Parathyroid adenoma (tissue), 2 donors: ENCODE data around the gene SEMA3F.

ENCODE experiments used
- H2AFZ ChIP-seq: fragments of 300-600 bp; sonication (generic); one replicate; pipeline ENCODE4 v1.7.0; 2017; ENCODE audit warnings: antibody characterized with exemption, mild to moderate bottlenecking
- H3K27ac ChIP-seq: fragments of 300-600 bp; sonication (generic); one replicate; pipeline ENCODE4 v1.7.0; 2017
- H3K27me3 ChIP-seq: fragments of 300-600 bp; sonication (generic); one replicate; pipeline ENCODE4 v1.7.0; 2017; ENCODE audit warnings: low read length; ENCODE audit not compliant: control insufficient read depth, insufficient read depth
- H3K36me3 ChIP-seq: fragments of 300-600 bp; sonication (generic); one replicate; pipeline ENCODE4 v1.7.0; 2017; ENCODE audit warnings: low read length; ENCODE audit not compliant: control insufficient read depth, insufficient read depth
- H3K4me1 ChIP-seq: fragments of 300-600 bp; sonication (generic); one replicate; pipeline ENCODE4 v1.7.0; 2017; ENCODE audit warnings: control low read depth
- H3K4me2 ChIP-seq: fragments of 300-600 bp; sonication (generic); one replicate; pipeline ENCODE4 v1.7.0; 2017; ENCODE audit warnings: low read length
- H3K4me3 ChIP-seq: fragments of 300-600 bp; sonication (generic); one replicate; pipeline ENCODE4 v1.7.0; 2017; ENCODE audit warnings: low read depth, low read length
- H3K79me2 ChIP-seq: fragments of 300-600 bp; sonication (generic); one replicate; pipeline ENCODE4 v1.7.0; 2017; ENCODE audit warnings: control low read depth
- H3K9ac ChIP-seq: fragments of 300-600 bp; sonication (generic); one replicate; pipeline ENCODE4 v1.7.0; 2017; ENCODE audit warnings: mild to moderate bottlenecking
- H3K9me3 ChIP-seq: fragments of 300-600 bp; sonication (generic); one replicate; pipeline ENCODE4 v1.7.0; 2017; ENCODE audit warnings: low read length; ENCODE audit not compliant: control insufficient read depth
- CTCF ChIP-seq: fragments of 300-600 bp; sonication (generic); IDR thresholded peaks from one replicate; pipeline ENCODE4 v1.7.0; 2017; ENCODE audit warnings: antibody characterized with exemption, mild to moderate bottlenecking
- donor health status: primary hyperparathyroidism.

Gene SEMA3F

GRCh38 chr3:50139718-50140423 is 15.3 kb upstream of the SEMA3F start:
- Histone ChIP-seq H2AFZ (peak overlapping the region; percentile 22), H3K27me3 (no peaks in the 10 kb centered on the region), H3K27ac (no peak overlapping the region), H3K4me1 (peaks cover 46% of the 10 kb centered on the region), H3K79me2 (no peaks in the 10 kb centered on the region), H3K9ac (no peak overlapping the region), H3K9me3 (no peaks in the 10 kb centered on the region), H3K4me3 (no peak overlapping the region), H3K4me2 (no peak overlapping the region), H3K36me3 (no peaks in the 10 kb centered on the region)
- TF ChIP-seq CTCF: no peak

GRCh38 chr3:50140990-50141389 is 14.1 kb upstream of the SEMA3F start:
- H3K27me3 ChIP-seq: no peaks in the 10 kb centered on the region
- peaks cover 40% of the 10 kb centered on the region for H3K4me1 ChIP-seq
- no peak overlapping the region for H3K4me3 ChIP-seq
- H3K9ac ChIP-seq: no peak overlapping the region
- no peaks in the 10 kb centered on the region for H3K36me3 ChIP-seq
- no peak overlapping the region for H3K27ac ChIP-seq
- H3K9me3 ChIP-seq: no peaks in the 10 kb centered on the region
- H3K79me2 ChIP-seq: no peaks in the 10 kb centered on the region
- no peak overlapping the region for H2AFZ ChIP-seq
- H3K4me2 ChIP-seq: no peak overlapping the region
- no peak for TF ChIP-seq CTCF

- Histone ChIP-seq H3K27ac (no peak overlapping the region), H3K36me3 (no peaks in the 10 kb centered on the region), H3K4me1 (peaks cover 45% of the 10 kb centered on the region), H3K4me2 (no peak overlapping the region), H2AFZ (no peak overlapping the region), H3K4me3 (no peak overlapping the region), H3K27me3 (no peaks in the 10 kb centered on the region), H3K79me2 (no peaks in the 10 kb centered on the region), H3K9ac (no peak overlapping the region), H3K9me3 (no peaks in the 10 kb centered on the region)
- TF ChIP-seq CTCF: no peak
These were observed 8.7 kb upstream of the SEMA3F start for GRCh38 chr3:50146316-50146901.

GRCh38 chr3:50147016-50147415 is 8.1 kb upstream of the SEMA3F start:
- Histone ChIP-seq H3K9me3 (no peaks in the 10 kb centered on the region), H2AFZ (no peak overlapping the region), H3K4me3 (no peak overlapping the region), H3K4me1 (peaks cover 51% of the 10 kb centered on the region), H3K9ac (no peak overlapping the region), H3K36me3 (no peaks in the 10 kb centered on the region), H3K79me2 (no peaks in the 10 kb centered on the region), H3K4me2 (no peak overlapping the region), H3K27ac (no peak overlapping the region), H3K27me3 (no peaks in the 10 kb centered on the region)
- TF ChIP-seq CTCF: no peak

GRCh38 chr3:50147447-50147846 is 7.7 kb upstream of the SEMA3F start:
- Histone ChIP-seq H3K4me2 (no peak overlapping the region), H3K4me3 (no peak overlapping the region), H3K36me3 (no peaks in the 10 kb centered on the region), H3K27ac (no peak overlapping the region), H3K79me2 (no peaks in the 10 kb centered on the region), H3K27me3 (no peaks in the 10 kb centered on the region), H2AFZ (no peak overlapping the region), H3K9me3 (no peaks in the 10 kb centered on the region), H3K4me1 (peaks cover 55% of the 10 kb centered on the region), H3K9ac (no peak overlapping the region)
- no peak for TF ChIP-seq CTCF
